HCT116 (cell line): ENCODE measurements around the gene CARMIL1. TPM values are rescaled to one million over a fixed set of nuclear protein-coding genes. Genes with fewer than 3 reads are reported as not detected.

Experiments used
- ATAC-seq: fragments of 200-7000 bp; cut with Tn5 transposase; 2 replicates; pipeline ENCODE4 v1.9.1; 2020; ENCODE audit warnings: mild to moderate bottlenecking, moderate library complexity
- BruUV-seq: library from RNA; stranded (reverse); fragments of 400-500 nt; replicated peaks from 2 replicates; lab custom pipeline; 2021; lab: Mats Ljungman, UMichigan
- CTCF ChIA-PET: fragments of 300-600 bp; sonication (Branson Sonifier 250); formaldehyde crosslinking; loops from one replicate; lab custom pipeline; 2021; ENCODE audit warnings: antibody characterized with exemption; lab: Charles Lee
- POLR2A ChIA-PET: fragments of 300-600, 350-600 bp; sonication (Branson Sonifier 250); formaldehyde crosslinking; loops from one replicate; lab custom pipeline; 2021; ENCODE audit warnings: antibody characterized with exemption; lab: Charles Lee
- RAD21 ChIA-PET, 2 experiments: fragments of 300-600 bp; sonication (Branson Sonifier 250); formaldehyde crosslinking; loops; one replicate each; lab custom pipeline; 2023; ENCODE audit warnings: low total read pairs in 2 of 2; ENCODE audit not compliant: uncharacterized antibody in 2 of 2, unreplicated experiment in 2 of 2, low non-redundant PET in 1 of 2; lab: Charles Lee
- DNase-seq: peaks from one replicate; pipeline ENCODE4 v3.0.0-alpha.2; 2010; ENCODE audit warnings: low read depth, low spot score
- H2AFZ ChIP-seq: fragments of 200-600 bp; shearing (Covaris generic), sonication (generic); 2 replicates; pipeline ENCODE4 v1.6.1; 2017; ENCODE audit warnings: low read depth, mixed run types, mixed read lengths, antibody characterized with exemption, low read length; ENCODE audit not compliant: poor library complexity, severe bottlenecking
- H3K27ac ChIP-seq: 2 replicates; pipeline ENCODE4 v1.5.1; 2012; ENCODE audit warnings: low read depth, low read length
- H3K27me3 ChIP-seq: fragments of 200-600 bp; sonication (generic); 2 replicates; pipeline ENCODE4 v1.6.1; 2016; ENCODE audit warnings: mixed run types, low read length, mixed read lengths; ENCODE audit not compliant: insufficient read depth
- H3K36me3 ChIP-seq, 2 experiments: fragments of 200-500 bp in 1 of 2; fragments of 200-600 bp in 1 of 2; sonication (Bioruptor generic) in 1 of 2; sonication (generic) in 1 of 2; 2 replicates each; pipeline versions ENCODE4 v1.5.1 to v1.6.1; 2014 to 2016; ENCODE audit warnings: low read length in 2 of 2, inconsistent platforms in 1 of 2, mixed read lengths in 1 of 2, mixed run types in 1 of 2; ENCODE audit not compliant: insufficient read depth in 2 of 2, control insufficient read depth in 1 of 2
- H3K4me1 ChIP-seq, 2 experiments: fragments of 200-600 bp in 1 of 2; sonication (generic) in 1 of 2; 2 replicates each; pipeline versions ENCODE4 v1.5.1 to v1.6.1; 2012 to 2017; ENCODE audit warnings: low read length in 2 of 2, inconsistent platforms in 1 of 2, mild to moderate bottlenecking in 1 of 2, mixed read lengths in 1 of 2, mixed run types in 1 of 2, moderate library complexity in 1 of 2; ENCODE audit not compliant: insufficient read depth in 2 of 2, control insufficient read depth in 1 of 2
- H3K4me2 ChIP-seq: fragments of 200-600 bp; sonication (generic); 2 replicates; pipeline ENCODE4 v1.6.1; 2017; ENCODE audit warnings: mixed run types, low read length, mixed read lengths
- H3K4me3 ChIP-seq, 2 experiments: fragments of 200-600 bp in 1 of 2; sonication (generic) in 1 of 2; replicated peaks in 1 of 2; 2 replicates each; pipeline ENCODE4 v1.5.1; 2011 to 2016; ENCODE audit warnings: low read length in 2 of 2, control low read depth in 1 of 2, low read depth in 1 of 2, mild to moderate bottlenecking in 1 of 2, mixed read lengths in 1 of 2, mixed run types in 1 of 2
- H3K79me2 ChIP-seq: fragments of 200-600 bp; sonication (generic); 2 replicates; pipeline ENCODE4 v1.6.1; 2017; ENCODE audit warnings: mild to moderate bottlenecking, mixed run types, low read length, moderate library complexity, mixed read lengths; ENCODE audit not compliant: insufficient read depth
- H3K9ac ChIP-seq: fragments of 200-600 bp; sonication (generic); 2 replicates; pipeline ENCODE4 v1.6.1; 2016; ENCODE audit warnings: low read length, mixed read lengths
- H3K9me2 ChIP-seq: fragments of 200-600 bp; sonication (generic), shearing (Covaris generic); 2 replicates; pipeline ENCODE4 v1.6.1; 2017; ENCODE audit warnings: mixed run types, mild to moderate bottlenecking, moderate library complexity; ENCODE audit not compliant: insufficient read depth
- H3K9me3 ChIP-seq, 2 experiments: fragments of 200-500 bp in 1 of 2; fragments of 200-600 bp in 1 of 2; sonication (Bioruptor generic) in 1 of 2; sonication (generic) in 1 of 2; 2 replicates each; pipeline ENCODE4 v1.6.1; 2014 to 2017; ENCODE audit warnings: low read length in 2 of 2, mixed read lengths in 2 of 2, inconsistent platforms in 1 of 2, low read depth in 1 of 2, mild to moderate bottlenecking in 1 of 2, mixed run types in 1 of 2, moderate library complexity in 1 of 2; ENCODE audit not compliant: control insufficient read depth in 1 of 2, insufficient read depth in 1 of 2
- H4K20me1 ChIP-seq: fragments of 200-600 bp; sonication (generic), shearing (Covaris generic); 2 replicates; pipeline ENCODE4 v1.6.1; 2017; ENCODE audit warnings: mixed run types, mild to moderate bottlenecking, moderate library complexity; ENCODE audit not compliant: insufficient read depth
- ATF3 ChIP-seq: IDR thresholded peaks from 2 replicates; pipeline ENCODE4 v1.6.1; 2012
- CEBPB ChIP-seq: IDR thresholded peaks from 2 replicates; pipeline ENCODE4 v1.6.1; 2012; ENCODE audit warnings: low read depth
- EGR1 ChIP-seq: IDR thresholded peaks from 2 replicates; pipeline ENCODE4 v1.6.1; 2012; ENCODE audit warnings: low read depth
- ELF1 ChIP-seq: IDR thresholded peaks from 2 replicates; pipeline ENCODE4 v1.6.1; 2012; ENCODE audit warnings: low read depth, borderline replicate concordance
- EZH2 ChIP-seq: fragments of 200-600 bp; sonication (generic); IDR thresholded peaks from 2 replicates; pipeline ENCODE4 v1.6.1; 2017; ENCODE audit warnings: antibody characterized with exemption, mixed run types
- EZH2phosphoT487 ChIP-seq: fragments of 200-600 bp; IDR thresholded peaks from 2 replicates; pipeline ENCODE4 v1.6.1; 2018; ENCODE audit warnings: antibody characterized with exemption, borderline replicate concordance
- FOSL1 ChIP-seq: IDR thresholded peaks from 2 replicates; pipeline ENCODE4 v1.6.1; 2012; ENCODE audit warnings: low read depth
- JUND ChIP-seq: IDR thresholded peaks from 2 replicates; pipeline ENCODE4 v1.6.1; 2012
- POLR2AphosphoS5 ChIP-seq: IDR thresholded peaks from 2 replicates; pipeline ENCODE4 v1.6.1; 2011; ENCODE audit warnings: mild to moderate bottlenecking, low read depth, low read length, moderate library complexity
- RAD21 ChIP-seq: IDR thresholded peaks from 2 replicates; pipeline ENCODE4 v1.6.1; 2012; ENCODE audit warnings: low read depth, mild to moderate bottlenecking
- REST ChIP-seq: IDR thresholded peaks from 2 replicates; pipeline ENCODE4 v1.6.1; 2012; ENCODE audit warnings: low read depth
- SRF ChIP-seq: IDR thresholded peaks from 2 replicates; pipeline ENCODE4 v1.6.1; 2012; ENCODE audit warnings: low read depth
- YY1 ChIP-seq: IDR thresholded peaks from 2 replicates; pipeline ENCODE4 v1.6.1; 2011; ENCODE audit warnings: low read length, low read depth, moderate library complexity, mild to moderate bottlenecking; ENCODE audit not compliant: insufficient replicate concordance; ENCODE audit errors: extremely low read depth
- ZBTB33 ChIP-seq: IDR thresholded peaks from 2 replicates; pipeline ENCODE4 v1.6.1; 2011; ENCODE audit warnings: mild to moderate bottlenecking, low read length, moderate library complexity; ENCODE audit not compliant: insufficient replicate concordance; ENCODE audit errors: extremely low read depth
- ZNF274 ChIP-seq: fragments of 200-500 bp; sonication (Bioruptor generic); IDR thresholded peaks from 2 replicates; pipeline ENCODE4 v1.6.1; 2014; ENCODE audit warnings: mild to moderate bottlenecking, low read depth, low read length, inconsistent platforms
- intact Hi-C: fragments of 100-400 bp; cut with micrococcal nuclease; formaldehyde crosslinking; loops from 2 replicates; pipeline ENCODE4 v1.10.0; 2022
- total RNA-seq: library from RNA; stranded (reverse); gene quantifications from one replicate; pipeline ENCODE4 v1.2.1, GENCODE V29; 2021; ENCODE audit not compliant: unreplicated experiment

CARMIL1 gene
- total RNA-seq, 1 experiment from 2014 or later: 21.7 TPM

GRCh38 chr6:25410102-25410501, 130.9 kb downstream of the CARMIL1 start:
- H3K4me3 ChIP-seq: no peak overlapping the region
- H3K36me3 ChIP-seq: no peaks in the 10 kb centered on the region
- H3K9me2 ChIP-seq: no peaks in the 10 kb centered on the region
- H2AFZ ChIP-seq: no peak overlapping the region
- no peak overlapping the region for H3K27ac ChIP-seq
- POLR2A ChIA-PET: no interaction called here
- no TSS peak for BruUV-seq
- H3K4me2 ChIP-seq: no peak overlapping the region
- intact Hi-C loops: no loop called here
- H3K27me3 ChIP-seq: no peaks in the 10 kb centered on the region
- H3K4me1 ChIP-seq: no peaks in the 10 kb centered on the region
- DNase-seq (no peak), ATAC-seq (no peak)
- H3K79me2 ChIP-seq: peaks cover 13% of the 10 kb centered on the region; the same call in 1 of the 2 replicates
- no peak overlapping the region for H3K9ac ChIP-seq
- no peaks in the 10 kb centered on the region for H4K20me1 ChIP-seq
- no peaks in the 10 kb centered on the region for H3K9me3 ChIP-seq
- no peak for TF ChIP-seq POLR2AphosphoS5
- no peak for TF ChIP-seq RAD21
- no peak for TF ChIP-seq ELF1
- TF ChIP-seq SRF: no peak
- RAD21 ChIA-PET: no interaction called here
- CTCF ChIA-PET: no interaction called here

GRCh38 chr6:25411316-25411950, 132.3 kb downstream of the CARMIL1 start:
- BruUV-seq: no TSS peak
- no peak overlapping the region for H3K27ac ChIP-seq
- no peak overlapping the region for H2AFZ ChIP-seq
- peaks cover 13% of the 10 kb centered on the region; the same call in 1 of the 2 replicates for H3K79me2 ChIP-seq
- H3K4me1 ChIP-seq: no peaks in the 10 kb centered on the region
- POLR2A ChIA-PET: no interaction called here
- no peak overlapping the region for H3K9ac ChIP-seq
- no peaks in the 10 kb centered on the region for H3K27me3 ChIP-seq
- H3K4me2 ChIP-seq: no peak overlapping the region
- H3K4me3 ChIP-seq: no peak overlapping the region
- CTCF ChIA-PET: no interaction called here
- no peaks in the 10 kb centered on the region for H3K9me3 ChIP-seq
- no peaks in the 10 kb centered on the region for H3K9me2 ChIP-seq
- intact Hi-C loops: no loop called here
- H4K20me1 ChIP-seq: no peaks in the 10 kb centered on the region
- ATAC-seq (no peak), DNase-seq (no peak)
- RAD21 ChIA-PET: no interaction called here
- H3K36me3 ChIP-seq: no peaks in the 10 kb centered on the region
- no peak for TF ChIP-seq ATF3
- TF ChIP-seq EZH2: no peak
- no peak for TF ChIP-seq POLR2AphosphoS5
- TF ChIP-seq JUND: no peak
- TF ChIP-seq EGR1: no peak
- no peak for TF ChIP-seq ELF1
- no peak for TF ChIP-seq YY1
- no peak for TF ChIP-seq REST
- no peak for TF ChIP-seq FOSL1
- TF ChIP-seq EZH2phosphoT487: no peak
- no peak for TF ChIP-seq CEBPB
- no peak for TF ChIP-seq RAD21
- TF ChIP-seq ZNF274: no peak
- TF ChIP-seq ZBTB33: no peak
